ENCODE data around the gene BOLL. TPM values are rescaled to one million over a fixed set of nuclear protein-coding genes. Genes with fewer than 3 reads are reported as not detected.

BOLL gene
- total and polyA plus RNA-seq, 2 donors (not counting 1 experiment from before 2014, with no cell fraction given), result not detected

GRCh38 chr2:197798187-197798586, 13.1 kb upstream of the BOLL start:
- no peak overlapping the region for H2AFZ ChIP-seq (ENCODE audit: low read length)
- no peak overlapping the region for H3K4me3 ChIP-seq (replicated peaks in 1 of 4; ENCODE audit: control extremely low read depth in 1 of 4, insufficient read depth in 1 of 4, low read depth in 3 of 4, low read length in 4 of 4)
- H3K27ac ChIP-seq (ENCODE audit: insufficient read depth, low read length), result no peak overlapping the region
- no peak for DNase-seq (ENCODE audit: low read depth in 2 of 2)
- no peaks in the 10 kb centered on the region for H3K27me3 ChIP-seq (ENCODE audit: control insufficient read depth, insufficient read depth, low read length)
- H3K9me3 ChIP-seq (ENCODE audit: control insufficient read depth, insufficient read depth, low read depth, low read length), result no peaks in the 10 kb centered on the region
- H3K9ac ChIP-seq (ENCODE audit: insufficient read depth, low read length), result no peak overlapping the region
- H4K20me1 ChIP-seq (ENCODE audit: control insufficient read depth, extremely low read depth, insufficient read depth, low read length), result no peaks in the 10 kb centered on the region
- H3K4me2 ChIP-seq (ENCODE audit: extremely low read depth, insufficient read depth, low read length), result no peak overlapping the region
- no peak for TF ChIP-seq CTCF (conservative IDR thresholded peaks at IDR 0.05 in 1 of 2, IDR thresholded peaks at IDR 0.05 in 1 of 2; ENCODE audit: low read depth in 1 of 2, low read length in 2 of 2)
- no peak for TF ChIP-seq EZH2 (IDR thresholded peaks at IDR 0.05; ENCODE audit: low read length, missing control alignments)
- H3K4me1 ChIP-seq (ENCODE audit: control insufficient read depth, extremely low read depth, insufficient read depth, low read length), result no peaks in the 10 kb centered on the region
- no peaks in the 10 kb centered on the region for H3K36me3 ChIP-seq (ENCODE audit: control insufficient read depth, insufficient read depth, low read length)
- no peaks in the 10 kb centered on the region for H3K79me2 ChIP-seq (ENCODE audit: control insufficient read depth, insufficient read depth, low read length)

GRCh38 chr2:197795277-197795676, 10.2 kb upstream of the BOLL start:
- no peak overlapping the region for H3K4me2 ChIP-seq (ENCODE audit: extremely low read depth, insufficient read depth, low read length)
- no peak for DNase-seq (ENCODE audit: low read depth in 2 of 2)
- no peaks in the 10 kb centered on the region for H3K79me2 ChIP-seq (ENCODE audit: control insufficient read depth, insufficient read depth, low read length)
- H3K27me3 ChIP-seq (ENCODE audit: control insufficient read depth, insufficient read depth, low read length), result no peaks in the 10 kb centered on the region
- no peaks in the 10 kb centered on the region for H3K9me3 ChIP-seq (ENCODE audit: control insufficient read depth, insufficient read depth, low read depth, low read length)
- H3K36me3 ChIP-seq (ENCODE audit: control insufficient read depth, insufficient read depth, low read length), result no peaks in the 10 kb centered on the region
- no peak overlapping the region for H3K9ac ChIP-seq (ENCODE audit: insufficient read depth, low read length)
- H3K4me3 ChIP-seq (replicated peaks in 1 of 4; ENCODE audit: control extremely low read depth in 1 of 4, insufficient read depth in 1 of 4, low read depth in 3 of 4, low read length in 4 of 4), result no peak overlapping the region
- H3K27ac ChIP-seq (ENCODE audit: insufficient read depth, low read length), result no peak overlapping the region
- no peaks in the 10 kb centered on the region for H3K4me1 ChIP-seq (ENCODE audit: control insufficient read depth, extremely low read depth, insufficient read depth, low read length)
- H4K20me1 ChIP-seq (ENCODE audit: control insufficient read depth, extremely low read depth, insufficient read depth, low read length), result no peaks in the 10 kb centered on the region
- H2AFZ ChIP-seq (ENCODE audit: low read length), result no peak overlapping the region
- TF ChIP-seq EZH2 (IDR thresholded peaks at IDR 0.05; ENCODE audit: low read length, missing control alignments) (no peak), CTCF (conservative IDR thresholded peaks at IDR 0.05 in 1 of 2, IDR thresholded peaks at IDR 0.05 in 1 of 2; ENCODE audit: low read depth in 1 of 2, low read length in 2 of 2) (no peak)

- Histone ChIP-seq H3K4me3 (replicated peaks in 1 of 4; ENCODE audit: control extremely low read depth in 1 of 4, insufficient read depth in 1 of 4, low read depth in 3 of 4, low read length in 4 of 4) (no peak overlapping the region), H3K4me2 (ENCODE audit: extremely low read depth, insufficient read depth, low read length) (no peak overlapping the region), H3K27me3 (ENCODE audit: control insufficient read depth, insufficient read depth, low read length) (no peaks in the 10 kb centered on the region), H2AFZ (ENCODE audit: low read length) (no peak overlapping the region), H3K9ac (ENCODE audit: insufficient read depth, low read length) (no peak overlapping the region), H3K27ac (ENCODE audit: insufficient read depth, low read length) (no peak overlapping the region), H3K9me3 (ENCODE audit: control insufficient read depth, insufficient read depth, low read depth, low read length) (no peaks in the 10 kb centered on the region), H3K36me3 (ENCODE audit: control insufficient read depth, insufficient read depth, low read length) (no peaks in the 10 kb centered on the region), H4K20me1 (ENCODE audit: control insufficient read depth, extremely low read depth, insufficient read depth, low read length) (no peaks in the 10 kb centered on the region), H3K4me1 (ENCODE audit: control insufficient read depth, extremely low read depth, insufficient read depth, low read length) (no peaks in the 10 kb centered on the region), H3K79me2 (ENCODE audit: control insufficient read depth, insufficient read depth, low read length) (no peaks in the 10 kb centered on the region)
- TF ChIP-seq EZH2 (IDR thresholded peaks at IDR 0.05; ENCODE audit: low read length, missing control alignments), result no peak
- no peak for TF ChIP-seq CTCF (conservative IDR thresholded peaks at IDR 0.05 in 1 of 2, IDR thresholded peaks at IDR 0.05 in 1 of 2; ENCODE audit: low read depth in 1 of 2, low read length in 2 of 2)
- DNase-seq (ENCODE audit: low read depth in 2 of 2), result no peak
These were observed 8.3 kb upstream of the BOLL start for GRCh38 chr2:197793456-197793855.

All from fibroblast of lung (primary cell).